GM12878 (cell line): Measurements from ENCODE around the gene GNAQ. TPM values are rescaled to one million over a fixed set of nuclear protein-coding genes. Genes with fewer than 3 reads are reported as not detected.

Source experiments
- ATAC-seq: fragments of 200-7000 bp; cut with Tn5 transposase; 3 replicates; pipeline ENCODE4 v1.9.1; 2020; ENCODE audit warnings: mild to moderate bottlenecking, moderate library complexity
- BruUV-seq: library from RNA; stranded (reverse); fragments of 400-500 nt; replicated peaks from 2 replicates; lab custom pipeline; 2021; lab: Mats Ljungman, UMichigan
- CTCF ChIA-PET: fragments of 300-600 bp; sonication (Branson Sonifier 250); formaldehyde crosslinking; extraction: SDS; loops from one replicate; lab custom pipeline; 2021; ENCODE audit warnings: inconsistent platforms; lab: Yijun Ruan, JAX
- POLR2A ChIA-PET: fragments of 350-600 bp; formaldehyde crosslinking; extraction: SDS; loops from one replicate; lab custom pipeline; 2021; ENCODE audit warnings: inconsistent platforms; lab: Charles Lee
- RAD21 ChIA-PET: fragments of 300-600 bp; sonication (Branson Sonifier 250); formaldehyde crosslinking; loops from one replicate; lab custom pipeline; 2023; ENCODE audit warnings: antibody characterized with exemption; ENCODE audit not compliant: unreplicated experiment; lab: Charles Lee
- SMC1A ChIA-PET: fragments of 300-600 bp; sonication (Branson Sonifier 250); formaldehyde crosslinking; loops from one replicate; lab custom pipeline; 2023; ENCODE audit not compliant: unreplicated experiment, uncharacterized antibody; lab: Charles Lee
- DNase-seq: peaks from one replicate; pipeline ENCODE4 v3.0.0-alpha.2; 2011; ENCODE audit warnings: low read depth, low spot score
- FAIRE-seq: peaks from 3 replicates; lab custom pipeline; 2011; peaks lifted over from hg19 to GRCh38; lab: Jason Lieb, UNC
- H2AFZ ChIP-seq: 2 replicates; pipeline ENCODE4 v1.6.0; 2011; ENCODE audit warnings: low read depth, low read length, control low read depth; ENCODE audit not compliant: control insufficient read depth
- H3K27ac ChIP-seq: 2 replicates; pipeline ENCODE4 v1.5.1; 2011; ENCODE audit warnings: control low read depth; ENCODE audit not compliant: control insufficient read depth, insufficient read depth
- H3K27me3 ChIP-seq, 2 experiments: replicated peaks in 1 of 2; 2 replicates each; pipeline versions ENCODE4 v1.6.0 to v1.6.1; 2011; ENCODE audit warnings: low read length in 1 of 2; ENCODE audit not compliant: control insufficient read depth in 2 of 2, insufficient read depth in 2 of 2
- H3K36me3 ChIP-seq, 2 experiments: 2 replicates each; pipeline ENCODE4 v1.5.1; 2011; ENCODE audit warnings: low read length in 1 of 2; ENCODE audit not compliant: control insufficient read depth in 2 of 2, insufficient read depth in 2 of 2
- H3K4me1 ChIP-seq: 2 replicates; pipeline ENCODE4 v1.6.1; 2011; ENCODE audit warnings: mild to moderate bottlenecking, low read length, moderate library complexity, mixed read lengths; ENCODE audit not compliant: control insufficient read depth, insufficient read depth
- H3K4me2 ChIP-seq: 2 replicates; pipeline ENCODE4 v1.6.0; 2011; ENCODE audit warnings: control low read depth; ENCODE audit not compliant: control insufficient read depth, insufficient read depth
- H3K4me3 ChIP-seq: fragments of 200-600 bp; sonication (generic); 2 replicates; pipeline ENCODE4 v1.5.1; 2016
- H3K79me2 ChIP-seq: 2 replicates; pipeline ENCODE4 v1.6.0; 2011; ENCODE audit warnings: low read length; ENCODE audit not compliant: control insufficient read depth, insufficient read depth
- H3K9ac ChIP-seq: 2 replicates; pipeline ENCODE4 v1.8.0; 2011; ENCODE audit warnings: low read length, control low read depth, mixed read lengths; ENCODE audit not compliant: control insufficient read depth, insufficient read depth
- H3K9me3 ChIP-seq: replicated peaks from 3 replicates; pipeline ENCODE4 v1.5.1; 2011; ENCODE audit warnings: mild to moderate bottlenecking, low read length; ENCODE audit not compliant: control insufficient read depth, insufficient read depth
- H4K20me1 ChIP-seq: 2 replicates; pipeline ENCODE4 v1.6.0; 2011; ENCODE audit not compliant: control insufficient read depth, insufficient read depth
- IKZF2 ChIP-seq, 2 experiments: fragments of 450-650 bp; IDR thresholded peaks; 2 replicates each; pipeline ENCODE4 v1.6.1; 2017; ENCODE audit warnings: mild to moderate bottlenecking in 2 of 2, moderate library complexity in 2 of 2
- RAD21 ChIP-seq: IDR thresholded peaks from 2 replicates; pipeline ENCODE4 v1.6.1; 2011; ENCODE audit warnings: mild to moderate bottlenecking, low read depth, low read length, moderate library complexity; ENCODE audit not compliant: insufficient read depth
- WGBS: methylation state at CpG from one replicate; pipeline ENCODE4 v1.1.6; 2016; ENCODE audit warnings: low lambda C conversion rate; ENCODE audit not compliant: insufficient replicate concordance, insufficient coverage; ENCODE audit errors: missing lambda C conversion rate; 5-methylcytosine and 5-hydroxymethylcytosine counted together
- in situ Hi-C: fragments of 300-500 bp; cut with MboI; formaldehyde crosslinking; loops from 9 replicates; pipeline ENCODE4 v1.14.3; 2018; ENCODE audit warnings: mixed read lengths
- intact Hi-C: fragments of 100-400 bp; cut with micrococcal nuclease; formaldehyde crosslinking; loops from one replicate; pipeline ENCODE4 v1.14.2; 2022; ENCODE audit not compliant: unreplicated experiment
- polyA plus RNA-seq, 11 experiments: library from polyadenylated mRNA; depleted of rRNA in 4 of 11; unstranded in 6 of 11; stranded (reverse) in 5 of 11; fragments of >200 nt; fragmentation: Nextera tagmentation in 4 of 11; fragmentation: Illumina TruSeq in 1 of 11; extraction: Ambion mirVana in 4 of 11; extraction: Trizol in 1 of 11; gene quantifications; 1 replicate in 1 of 11; 2 replicates in 10 of 11; pipeline versions ENCODE4 v1.2.1 to v1.2.3, GENCODE V29; 2011 to 2016; ENCODE audit warnings: inconsistent platforms in 2 of 11, missing spikeins in 2 of 11, low read depth in 1 of 11
- total RNA-seq, 4 experiments: library from RNA; depleted of rRNA in 3 of 4; stranded (reverse); fragments of >200 nt in 3 of 4; fragmentation: Illumina TruSeq in 1 of 4; extraction: Trizol in 1 of 4; gene quantifications; 2 replicates each; pipeline versions ENCODE4 v1.2.1 to v1.2.3, GENCODE V29; 2013 to 2021
- TF ChIP-seq, protein P1 (sequence below), 3 experiments: IDR thresholded peaks in 2 of 3; conservative IDR thresholded peaks in 1 of 3; 2 replicates each; pipeline ENCODE4 v1.5.1; 2011; ENCODE audit warnings: low read depth in 3 of 3, low read length in 3 of 3, mild to moderate bottlenecking in 3 of 3, control low read depth in 2 of 3, moderate library complexity in 2 of 3, inconsistent platforms in 1 of 3, mixed read lengths in 1 of 3; ENCODE audit not compliant: control insufficient read depth in 2 of 3, insufficient read depth in 1 of 3; ENCODE audit errors: extremely low read depth in 1 of 3

Gene GNAQ
- total and polyA plus RNA-seq, 10 of the 15 experiments (the other 5 are each of a cell fraction or from before 2014, with no cell fraction given) = 0.15 to 47.2 (median 0.49) TPM

DNA sequence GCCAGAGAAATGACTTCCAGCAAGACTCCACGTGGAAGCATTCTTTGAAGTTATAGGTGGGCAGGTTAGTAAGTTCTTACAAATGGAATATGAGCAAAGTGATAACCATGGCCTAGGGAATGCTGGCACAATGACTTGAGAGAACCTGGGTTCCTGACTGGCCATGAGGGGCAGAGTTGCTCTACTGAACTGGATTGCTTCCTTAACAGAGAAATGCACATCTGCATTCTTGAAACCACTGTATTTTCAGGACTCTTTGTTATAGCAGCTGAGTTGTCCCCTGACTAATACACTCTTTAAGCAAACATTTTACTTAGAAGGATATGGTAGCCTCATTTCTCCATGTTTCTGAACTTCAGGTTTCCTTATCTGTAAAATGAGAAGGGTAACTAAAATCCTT, 275.2 kb downstream of the GNAQ start:
- 0% methylated on average over 1 of the region's 1 CpG for WGBS
- no peaks in the 10 kb centered on the region for H3K4me1 ChIP-seq
- TF ChIP-seq IKZF2 (IDR thresholded peaks at IDR 0.05) (no peak), RAD21 (peak; percentile 39; the same call in 1 of the 2 replicates)
- TF ChIP-seq, protein P1, sequence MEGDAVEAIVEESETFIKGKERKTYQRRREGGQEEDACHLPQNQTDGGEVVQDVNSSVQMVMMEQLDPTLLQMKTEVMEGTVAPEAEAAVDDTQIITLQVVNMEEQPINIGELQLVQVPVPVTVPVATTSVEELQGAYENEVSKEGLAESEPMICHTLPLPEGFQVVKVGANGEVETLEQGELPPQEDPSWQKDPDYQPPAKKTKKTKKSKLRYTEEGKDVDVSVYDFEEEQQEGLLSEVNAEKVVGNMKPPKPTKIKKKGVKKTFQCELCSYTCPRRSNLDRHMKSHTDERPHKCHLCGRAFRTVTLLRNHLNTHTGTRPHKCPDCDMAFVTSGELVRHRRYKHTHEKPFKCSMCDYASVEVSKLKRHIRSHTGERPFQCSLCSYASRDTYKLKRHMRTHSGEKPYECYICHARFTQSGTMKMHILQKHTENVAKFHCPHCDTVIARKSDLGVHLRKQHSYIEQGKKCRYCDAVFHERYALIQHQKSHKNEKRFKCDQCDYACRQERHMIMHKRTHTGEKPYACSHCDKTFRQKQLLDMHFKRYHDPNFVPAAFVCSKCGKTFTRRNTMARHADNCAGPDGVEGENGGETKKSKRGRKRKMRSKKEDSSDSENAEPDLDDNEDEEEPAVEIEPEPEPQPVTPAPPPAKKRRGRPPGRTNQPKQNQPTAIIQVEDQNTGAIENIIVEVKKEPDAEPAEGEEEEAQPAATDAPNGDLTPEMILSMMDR (IDR thresholded peaks at IDR 0.05 in 2 of 3, conservative IDR thresholded peaks at IDR 0.05 in 1 of 3; ENCODE audit: control insufficient read depth in 2 of 3, extremely low read depth in 1 of 3, insufficient read depth in 1 of 3, low read depth in 3 of 3, low read length in 3 of 3) = peak; percentile 25 to 37 (median 33); a peak in 3 of 6 replicates
- TF ChIP-seq, all 136 proteins: peak for 2
- Histone ChIP-seq H3K4me3 (no peak overlapping the region), H3K36me3 (no peaks in the 10 kb centered on the region), H3K27ac (no peak overlapping the region), H3K9ac (no peak overlapping the region), H3K9me3 (no peaks in the 10 kb centered on the region), H2AFZ (no peak overlapping the region), H3K79me2 (no peaks in the 10 kb centered on the region), H4K20me1 (no peaks in the 10 kb centered on the region), H3K4me2 (no peak overlapping the region), H3K27me3 (no peaks in the 10 kb centered on the region)
- POLR2A ChIA-PET = no interaction called here
- intact Hi-C loops = loop anchor here (10.0 kb wide), 2 partner anchors 278 to 592 kb away; partner anchors contain the start of gene GNAQ
- in situ Hi-C loops = no loop called here
- BruUV-seq = no TSS peak
- DNase-seq = no peak
- SMC1A ChIA-PET = interaction anchor here (1.1 to 1.6 kb wide), 2 partner anchors 16 to 85 kb away, joined by 4 to 8 read pairs; no protein-coding TSS in a partner anchor
- FAIRE-seq = no peak
- CTCF ChIA-PET = interaction anchor here (1.0 to 1.6 kb wide), 9 partner anchors 9 to 614 kb away, joined by 3 to 7 read pairs (median 3); no protein-coding TSS in a partner anchor
- peak; percentile 55; the same call in 2 of the 3 replicates for ATAC-seq
- RAD21 ChIA-PET = interaction anchor here (0.8 kb wide), 1 partner anchor 85 kb away, joined by 5 read pairs; no protein-coding TSS in a partner anchor
